ENCODE measurements around the gene MIB2. TPM values are rescaled to one million over a fixed set of nuclear protein-coding genes. Genes with fewer than 3 reads are reported as not detected.
A peak's percentile ranks its signal among the peaks of the same experiment; 100 is the strongest.
"Not testable (repeated sequence)": the region's sequence is repeated elsewhere in the genome, so short reads cannot be mapped to it uniquely, and the experiment has no call there.

The MIB2 gene
- total RNA-seq, 2 donors from 2014 or later: 42.7 to 83.5 TPM

- H3K9me3 Mint-ChIP-seq; ATAC-seq (replicated peaks); H3K4me1 Mint-ChIP-seq; H3K27me3 Mint-ChIP-seq: not testable (repeated sequence)
- Mint-ChIP-seq H3K36me3 (ENCODE audit: low read depth) (peaks cover 29% of the 10 kb centered on the region), H3K27ac (peak overlapping the region; percentile 66), H3K4me3 (peak overlapping the region; percentile 28)
Measured at GRCh38 chr1:1662830-1663560, 47.7 kb downstream of the MIB2 start.

DNA sequence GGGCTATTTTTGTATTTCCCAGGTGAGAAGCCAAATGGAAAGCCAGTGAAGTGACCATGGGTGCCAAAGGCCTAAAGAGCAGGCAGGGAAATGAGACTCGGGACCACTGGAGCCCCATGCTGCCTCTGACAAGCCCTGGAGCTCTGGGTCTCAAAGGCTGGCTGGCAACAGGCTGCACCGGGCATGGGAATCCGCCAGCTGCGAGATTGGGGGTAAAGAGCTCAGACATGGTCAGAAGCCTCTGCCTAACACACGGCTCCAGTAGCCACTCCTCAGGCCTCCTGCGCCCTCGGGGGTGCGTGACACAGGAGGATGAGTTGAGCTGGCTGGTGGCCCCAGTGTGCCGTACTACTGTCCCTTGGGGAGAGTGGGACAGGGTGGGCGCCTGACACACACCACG, 49.0 kb downstream of the MIB2 start:
- not testable (repeated sequence) for H3K4me1 Mint-ChIP-seq; H3K4me3 Mint-ChIP-seq; H3K9me3 Mint-ChIP-seq; ATAC-seq (replicated peaks); H3K27me3 Mint-ChIP-seq; H3K27ac Mint-ChIP-seq
- H3K36me3 Mint-ChIP-seq (ENCODE audit: low read depth): peaks cover 27% of the 10 kb centered on the region

DNA sequence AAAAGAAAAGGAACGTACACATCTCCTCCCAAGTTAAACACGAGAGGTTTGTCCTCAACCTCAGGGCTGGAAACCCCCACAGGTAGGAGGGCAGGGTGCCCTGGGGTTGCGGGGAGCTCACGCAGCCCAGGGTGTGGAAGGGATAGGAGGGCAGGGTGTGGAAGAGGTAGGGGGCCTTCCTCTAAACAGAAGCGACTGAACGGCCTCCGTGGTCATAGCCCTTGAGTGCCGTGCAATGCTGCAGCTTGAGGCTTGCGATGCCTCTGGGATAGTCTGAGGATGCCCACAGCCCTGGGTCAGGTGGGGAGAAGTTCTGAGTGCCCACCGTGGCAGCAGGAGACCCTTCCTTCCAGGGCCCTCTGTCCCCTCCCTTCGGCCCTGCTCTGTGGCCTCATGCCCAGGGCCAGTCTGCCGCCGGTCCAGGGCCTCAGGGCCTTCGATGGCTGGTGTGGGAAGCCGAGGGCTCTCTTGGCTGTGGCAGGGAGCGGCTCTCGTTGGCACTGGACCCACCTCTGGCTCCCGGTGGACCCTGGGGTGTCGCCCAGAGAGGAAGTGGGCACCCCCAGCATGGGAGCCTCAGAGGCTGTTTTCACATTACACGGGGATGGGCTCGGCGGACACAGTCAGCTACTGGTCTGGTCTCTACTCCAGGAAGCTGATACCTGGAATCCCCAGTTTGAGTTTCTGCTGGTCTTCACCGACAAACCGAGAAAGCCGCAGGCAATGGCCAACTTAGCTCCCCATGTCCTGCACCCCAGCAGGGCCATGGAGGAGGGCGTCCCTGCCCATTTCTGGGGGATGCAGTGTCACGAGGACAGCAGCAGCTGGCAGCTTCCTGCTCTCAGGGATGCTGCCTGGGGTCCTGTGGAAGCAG, 49.9 kb downstream of the MIB2 start:
- no peaks in the 10 kb centered on the region for H3K27me3 Mint-ChIP-seq
- no peaks in the 10 kb centered on the region for H3K4me1 Mint-ChIP-seq
- H3K36me3 Mint-ChIP-seq (ENCODE audit: low read depth): peaks cover 32% of the 10 kb centered on the region
- no peaks in the 10 kb centered on the region for H3K9me3 Mint-ChIP-seq
- no peak for ATAC-seq (replicated peaks)
- no peak overlapping the region for H3K27ac Mint-ChIP-seq
- no peak overlapping the region for H3K4me3 Mint-ChIP-seq

- Mint-ChIP-seq H3K4me1 (no peaks in the 10 kb centered on the region), H3K27me3 (no peaks in the 10 kb centered on the region), H3K4me3 (no peak overlapping the region), H3K36me3 (ENCODE audit: low read depth) (peaks cover 39% of the 10 kb centered on the region), H3K27ac (no peak overlapping the region), H3K9me3 (no peaks in the 10 kb centered on the region)
- ATAC-seq (replicated peaks): no peak
Measured at GRCh38 chr1:1665815-1666251, 50.5 kb downstream of the MIB2 start.

DNA sequence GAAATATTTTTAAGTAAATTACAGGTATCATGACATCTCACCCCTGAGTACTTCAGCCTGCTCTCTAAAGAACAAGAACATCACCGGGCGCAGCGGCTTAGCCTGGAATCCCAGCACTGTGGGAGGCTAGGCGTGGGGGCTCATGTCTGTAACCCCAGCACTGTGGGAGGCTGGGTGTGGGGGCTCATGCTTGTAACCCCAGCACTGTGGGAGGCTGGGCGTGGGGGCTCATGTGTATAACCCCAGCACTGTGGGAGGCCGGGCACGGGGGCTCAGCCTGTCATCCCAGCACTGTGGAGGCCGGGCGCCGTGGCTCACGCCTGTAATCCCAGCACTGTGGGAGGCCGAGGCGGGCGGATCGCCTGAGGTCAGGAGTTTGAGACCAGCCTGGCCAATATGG, 51.2 kb downstream of the MIB2 start:
- Mint-ChIP-seq H3K27ac (no peak overlapping the region), H3K27me3 (no peaks in the 10 kb centered on the region), H3K4me3 (no peak overlapping the region), H3K4me1 (no peaks in the 10 kb centered on the region), H3K9me3 (no peaks in the 10 kb centered on the region), H3K36me3 (ENCODE audit: low read depth) (peaks cover 45% of the 10 kb centered on the region)
- ATAC-seq (replicated peaks): no peak

- no peaks in the 10 kb centered on the region for H3K9me3 Mint-ChIP-seq
- peaks cover 63% of the 10 kb centered on the region for H3K36me3 Mint-ChIP-seq (ENCODE audit: low read depth)
- no peak overlapping the region for H3K4me3 Mint-ChIP-seq
- no peak overlapping the region for H3K27ac Mint-ChIP-seq
- H3K4me1 Mint-ChIP-seq: no peaks in the 10 kb centered on the region
- no peak for ATAC-seq (replicated peaks)
- no peaks in the 10 kb centered on the region for H3K27me3 Mint-ChIP-seq
Measured at GRCh38 chr1:1669468-1670440, 54.5 kb downstream of the MIB2 start.

- Mint-ChIP-seq H3K36me3 (ENCODE audit: low read depth) (peaks cover 61% of the 10 kb centered on the region), H3K4me3 (no peak overlapping the region), H3K4me1 (no peaks in the 10 kb centered on the region), H3K9me3 (no peaks in the 10 kb centered on the region), H3K27ac (no peak overlapping the region), H3K27me3 (no peaks in the 10 kb centered on the region)
- ATAC-seq (replicated peaks): no peak
Measured at GRCh38 chr1:1670866-1671265, 55.6 kb downstream of the MIB2 start.

DNA sequence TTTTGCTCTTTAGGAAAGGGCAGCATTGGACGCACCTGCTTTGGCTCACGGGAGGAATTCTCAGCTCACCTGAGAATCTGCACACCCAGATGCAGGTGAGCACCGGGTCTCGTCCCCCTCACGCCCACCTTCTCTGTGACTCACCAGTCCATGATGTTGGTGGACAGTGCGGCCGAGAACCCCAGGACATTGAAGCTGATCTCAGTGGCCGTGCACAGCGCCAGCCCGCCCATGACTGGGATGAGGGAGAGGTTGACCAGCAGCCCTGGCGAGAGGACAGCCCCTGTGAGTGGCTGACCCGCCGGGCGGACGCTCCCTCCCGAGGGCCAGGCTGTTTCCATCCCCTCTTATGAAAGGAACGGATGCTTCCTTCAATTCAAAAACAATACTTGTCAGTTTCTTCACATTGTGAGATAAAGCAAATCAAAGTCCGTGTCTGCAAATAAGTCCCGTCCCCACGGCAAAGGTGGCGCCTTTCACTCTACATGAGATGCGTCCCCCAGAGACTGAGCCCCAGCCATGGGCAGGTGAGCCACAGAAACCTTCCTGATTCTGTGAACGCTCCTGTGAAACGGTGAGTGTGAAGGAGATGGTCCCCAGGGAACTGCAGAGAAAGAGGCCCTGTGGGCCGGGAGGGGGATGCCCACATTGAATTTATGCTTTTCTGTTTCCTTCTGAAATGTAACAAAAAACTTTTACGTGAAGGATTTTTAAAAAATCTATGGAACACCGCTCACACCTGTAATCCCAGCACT, 56.2 kb downstream of the MIB2 start:
- Mint-ChIP-seq H3K9me3 (no peaks in the 10 kb centered on the region), H3K27me3 (no peaks in the 10 kb centered on the region), H3K4me1 (no peaks in the 10 kb centered on the region), H3K4me3 (no peak overlapping the region), H3K27ac (no peak overlapping the region), H3K36me3 (ENCODE audit: low read depth) (peaks cover 54% of the 10 kb centered on the region)
- ATAC-seq (replicated peaks): no peak

DNA sequence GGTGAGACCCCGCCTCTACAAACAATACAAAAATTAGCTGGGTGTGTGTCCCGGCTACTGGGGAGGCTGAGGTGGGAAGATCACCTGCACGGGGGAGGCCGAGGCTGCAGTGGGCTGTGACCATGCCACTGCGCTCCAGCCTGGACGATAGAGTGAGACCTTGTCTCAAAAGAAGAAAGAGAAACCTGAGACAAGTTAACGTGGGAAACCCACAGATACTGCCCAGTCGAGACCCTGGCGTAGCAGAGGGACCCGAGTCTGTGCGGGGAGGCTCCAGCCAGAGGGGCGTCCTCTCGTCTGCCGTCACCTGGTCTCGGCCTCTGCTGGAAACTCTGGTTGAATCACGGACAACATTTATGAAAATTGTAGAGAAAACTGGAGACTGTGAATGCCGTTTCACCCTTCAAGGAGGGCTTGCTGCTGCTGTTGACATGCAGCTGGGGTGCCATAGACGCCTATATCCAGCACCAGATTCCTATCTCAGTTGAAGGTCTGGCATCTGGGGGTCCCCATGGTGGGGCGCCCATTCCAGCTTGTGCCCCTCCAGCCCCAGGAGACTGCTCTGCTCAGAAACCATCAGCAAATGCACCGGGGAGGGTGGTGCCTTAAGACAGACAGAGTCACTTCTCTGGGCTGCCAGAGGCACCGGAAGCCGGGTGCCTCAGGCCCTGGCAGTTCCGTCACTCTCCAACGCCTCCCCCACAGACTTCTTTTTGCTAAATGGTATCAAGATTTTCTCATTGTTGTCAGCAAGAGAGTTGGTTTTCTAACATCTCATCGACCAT, 57.1 kb downstream of the MIB2 start:
- H3K27ac Mint-ChIP-seq: no peak overlapping the region

DNA sequence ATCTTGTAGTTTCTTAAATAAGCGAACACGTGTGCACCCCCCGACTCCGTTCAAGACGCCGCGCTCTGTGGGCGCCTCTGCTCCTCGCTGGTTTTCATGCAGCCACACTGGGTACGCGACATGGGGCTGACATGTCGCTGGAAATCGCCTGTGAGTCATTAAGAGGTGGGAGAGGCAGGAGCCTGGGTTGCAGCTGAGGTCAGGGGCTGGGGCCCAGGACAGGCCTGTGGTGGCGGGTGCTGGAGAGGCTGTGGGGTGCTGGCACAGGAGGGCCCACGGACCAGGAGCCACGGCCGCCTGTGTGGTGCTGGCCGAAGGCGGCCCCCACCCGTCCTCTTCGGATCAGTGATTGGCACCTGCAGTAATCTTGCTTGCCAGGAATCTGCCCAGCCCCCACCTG, 59.5 kb downstream of the MIB2 start:
- ATAC-seq (replicated peaks): peak; percentile 25
- H3K27me3 Mint-ChIP-seq, H3K27ac Mint-ChIP-seq, H3K4me3 Mint-ChIP-seq, H3K9me3 Mint-ChIP-seq: not testable (repeated sequence)
- peaks cover 11% of the 10 kb centered on the region for H3K4me1 Mint-ChIP-seq
- peaks cover 45% of the 10 kb centered on the region for H3K36me3 Mint-ChIP-seq (ENCODE audit: low read depth)

More for the DNA sequence above, 57.1 kb downstream of the MIB2 start:
- Mint-ChIP-seq H3K36me3 (ENCODE audit: low read depth) (peaks cover 52% of the 10 kb centered on the region), H3K4me3 (no peak overlapping the region), H3K4me1 (no peaks in the 10 kb centered on the region), H3K27me3 (no peaks in the 10 kb centered on the region), H3K9me3 (no peaks in the 10 kb centered on the region)
- ATAC-seq (replicated peaks): no peak

- not testable (repeated sequence) for H3K27ac Mint-ChIP-seq; H3K27me3 Mint-ChIP-seq; ATAC-seq (replicated peaks); H3K4me3 Mint-ChIP-seq; H3K9me3 Mint-ChIP-seq
- peaks cover 11% of the 10 kb centered on the region for H3K4me1 Mint-ChIP-seq
- H3K36me3 Mint-ChIP-seq (ENCODE audit: low read depth): peaks cover 44% of the 10 kb centered on the region
Measured at GRCh38 chr1:1675218-1675617, 59.9 kb downstream of the MIB2 start.

GRCh38 chr1:1676087-1676486, 60.8 kb downstream of the MIB2 start:
- not testable (repeated sequence) for H3K27me3 Mint-ChIP-seq; H3K4me3 Mint-ChIP-seq; H3K9me3 Mint-ChIP-seq; ATAC-seq (replicated peaks); H3K27ac Mint-ChIP-seq
- Mint-ChIP-seq H3K4me1 (peaks cover 11% of the 10 kb centered on the region), H3K36me3 (ENCODE audit: low read depth) (peaks cover 35% of the 10 kb centered on the region)
